GM21447 (cell line): Measurements from ENCODE around the gene RELL1.

Experiments
- ATAC-seq: cut with Tn5 transposase; IDR thresholded peaks from one replicate; pipeline ENCODE4 v1.9.1; 2021; ENCODE audit not compliant: unreplicated experiment

RELL1 gene

GRCh38 chr4:37641886-37642849 lies 44.0 kb downstream of the RELL1 start:
- no peak for ATAC-seq

- ATAC-seq, result no peak
Measured at GRCh38 chr4:37641352-37641751, 44.8 kb downstream of the RELL1 start.

- no peak for ATAC-seq
Measured at GRCh38 chr4:37639551-37640285, 46.5 kb downstream of the RELL1 start.

- ATAC-seq, result no peak
Measured at GRCh38 chr4:37635155-37635554, 51.0 kb downstream of the RELL1 start.

GRCh38 chr4:37634180-37634579 lies 52.0 kb downstream of the RELL1 start:
- ATAC-seq, result no peak

GRCh38 chr4:37632836-37633235 lies 53.3 kb downstream of the RELL1 start:
- ATAC-seq, result no peak

DNA sequence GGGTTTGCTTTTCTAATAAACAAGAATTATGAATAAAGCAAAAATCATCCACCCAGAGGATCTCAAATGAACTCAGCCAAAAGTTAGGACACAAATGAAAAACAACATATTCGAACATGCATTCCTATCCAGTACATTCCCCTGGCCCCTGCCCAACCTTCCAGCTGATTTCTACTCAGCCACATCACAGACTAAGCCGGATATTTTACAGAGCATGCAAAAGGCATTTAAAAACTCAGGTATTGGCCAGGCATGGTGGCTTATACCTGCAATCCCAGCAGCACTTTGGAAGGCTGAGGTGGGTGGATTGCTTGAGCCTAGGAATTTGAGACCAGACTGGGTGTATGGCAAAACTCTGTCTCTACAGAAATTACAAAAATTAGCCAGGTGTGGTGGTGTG lies 54.6 kb downstream of the RELL1 start:
- no peak for ATAC-seq

GRCh38 chr4:37629713-37630112 lies 56.5 kb downstream of the RELL1 start:
- no peak for ATAC-seq

DNA sequence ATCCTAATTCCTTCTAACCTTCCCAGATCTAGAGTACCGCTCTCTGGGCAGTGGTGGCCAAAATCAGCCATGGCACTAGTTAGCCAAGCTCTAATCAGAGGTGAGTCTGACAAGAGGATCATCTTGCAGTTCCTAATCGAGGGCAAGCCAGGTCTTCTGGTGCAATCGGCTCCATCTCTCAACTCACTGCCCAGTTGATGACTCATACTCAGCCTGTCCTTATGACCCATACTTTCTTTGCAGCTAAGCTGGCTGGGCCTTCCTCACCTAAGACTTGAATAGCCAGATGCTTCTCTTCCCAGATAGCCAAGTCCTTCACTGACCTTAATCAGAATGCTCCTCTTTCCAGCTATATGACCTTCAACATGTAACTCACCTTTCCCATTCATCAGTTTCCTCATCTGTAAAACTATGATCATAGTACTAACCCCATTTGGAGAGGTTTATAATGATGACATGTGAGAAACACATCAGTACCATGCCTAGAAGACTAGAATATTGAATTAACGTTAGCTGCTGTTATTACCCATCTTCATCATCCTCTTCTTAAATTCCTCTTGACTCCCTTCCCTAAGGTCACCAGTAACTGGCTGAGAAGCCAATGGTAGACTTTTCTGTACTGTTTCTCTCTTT lies 57.1 kb downstream of the RELL1 start:
- ATAC-seq, result no peak

DNA sequence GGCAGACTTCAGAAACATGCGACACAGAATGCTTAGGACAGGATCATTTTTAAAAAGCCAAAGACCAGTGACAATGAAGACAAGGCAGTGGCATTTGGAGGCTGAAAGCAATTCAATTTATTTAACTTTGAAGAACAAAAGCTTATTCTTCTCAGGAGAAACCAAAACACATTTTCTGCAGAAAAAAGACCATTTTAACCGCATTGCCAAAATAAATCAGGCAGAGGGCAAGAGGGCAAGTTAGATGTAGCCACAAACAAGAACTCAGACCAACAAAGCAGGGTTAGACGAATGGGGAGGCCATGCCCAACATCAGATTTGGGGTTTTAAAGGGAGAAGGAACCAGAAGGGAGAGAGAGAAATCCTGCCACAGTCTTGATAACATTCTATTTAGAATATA lies 58.9 kb downstream of the RELL1 start:
- ATAC-seq, result no peak

- ATAC-seq, result no peak
Measured at GRCh38 chr4:37625499-37625898, 60.7 kb downstream of the RELL1 start.

DNA sequence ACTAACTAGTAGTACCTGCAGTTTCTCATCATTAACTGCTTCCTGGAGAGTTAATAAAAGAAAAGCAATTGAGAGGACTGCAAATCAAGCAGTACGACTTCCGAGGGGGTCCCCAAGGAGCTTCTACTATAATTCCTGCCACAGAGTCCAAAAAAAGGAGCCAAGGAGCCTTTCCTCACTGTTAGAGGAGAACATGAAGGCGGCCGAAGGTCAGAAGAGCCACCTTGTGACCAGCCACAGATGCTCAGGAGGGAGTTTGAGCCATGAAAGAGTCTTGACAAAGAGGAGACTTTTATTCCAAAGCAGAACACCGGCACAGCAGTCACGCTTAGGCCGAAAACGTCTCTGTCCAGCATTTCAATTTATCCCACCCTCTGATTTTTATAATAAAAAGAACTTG lies 62.2 kb downstream of the RELL1 start:
- ATAC-seq, result no peak

DNA sequence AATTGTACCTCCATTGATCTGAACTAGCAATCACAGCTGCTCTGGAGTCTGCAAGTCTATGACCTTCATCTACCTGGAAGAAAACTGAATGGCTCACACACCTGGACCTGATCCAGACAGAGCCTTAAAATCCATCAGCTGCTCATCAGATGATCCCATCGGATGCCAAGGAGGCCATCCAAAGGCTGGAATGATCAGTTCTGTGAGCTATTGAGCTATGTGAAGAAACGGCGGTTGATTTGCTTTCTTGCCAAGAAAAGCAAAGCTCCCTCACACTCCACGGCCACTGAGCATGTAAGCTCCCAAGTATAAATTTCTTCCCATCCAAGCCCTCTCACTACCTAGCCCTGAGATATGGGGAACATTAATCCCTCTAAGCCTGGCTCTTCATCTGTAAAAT lies 63.1 kb downstream of the RELL1 start:
- ATAC-seq, result no peak

GRCh38 chr4:37620176-37620575 lies 66.0 kb downstream of the RELL1 start:
- ATAC-seq, result no peak

- ATAC-seq, result no peak
Measured at GRCh38 chr4:37615720-37616063, 70.5 kb downstream of the RELL1 start.

GRCh38 chr4:37615059-37615719 lies 71.0 kb downstream of the RELL1 start:
- no peak for ATAC-seq

GRCh38 chr4:37612811-37613210 lies 73.4 kb downstream of the RELL1 start:
- ATAC-seq, result no peak

DNA sequence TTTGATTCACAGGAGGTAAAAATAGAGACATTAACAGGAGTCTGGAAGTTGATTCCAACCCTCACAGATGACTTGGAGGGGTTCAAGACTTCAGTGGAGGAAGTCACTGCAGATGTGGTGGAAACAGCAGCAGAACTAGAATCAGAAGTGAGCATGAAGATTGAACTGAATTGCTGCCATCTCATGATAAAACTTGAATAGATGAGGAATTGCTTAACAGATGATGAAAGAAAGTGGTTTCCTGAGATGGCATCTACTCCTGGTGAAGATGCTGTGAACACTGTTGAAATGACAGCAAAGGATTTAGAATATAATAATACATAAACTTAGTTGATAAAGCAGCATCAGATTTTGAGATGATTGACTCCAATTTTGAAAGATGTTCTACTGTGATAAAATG lies 76.5 kb downstream of the RELL1 start:
- ATAC-seq, result no peak

DNA sequence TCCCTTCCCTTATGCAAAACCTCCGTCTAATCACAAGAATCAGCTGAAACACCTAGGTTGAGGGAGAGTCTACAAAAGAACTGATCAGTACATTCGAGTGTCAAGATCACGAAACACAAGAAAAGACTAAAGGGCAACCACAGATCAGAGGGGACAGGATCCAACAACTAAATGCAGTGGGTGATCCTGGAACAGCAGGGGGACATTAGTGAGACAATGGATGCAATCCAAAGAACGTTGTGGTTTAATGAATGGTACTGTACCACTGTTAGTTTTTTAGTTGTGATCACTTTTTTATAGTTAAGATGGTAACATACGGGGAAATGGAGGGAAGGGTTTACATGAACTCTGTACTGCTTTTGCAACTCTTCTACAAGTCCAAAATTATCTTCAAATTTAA lies 79.2 kb downstream of the RELL1 start:
- no peak for ATAC-seq

DNA sequence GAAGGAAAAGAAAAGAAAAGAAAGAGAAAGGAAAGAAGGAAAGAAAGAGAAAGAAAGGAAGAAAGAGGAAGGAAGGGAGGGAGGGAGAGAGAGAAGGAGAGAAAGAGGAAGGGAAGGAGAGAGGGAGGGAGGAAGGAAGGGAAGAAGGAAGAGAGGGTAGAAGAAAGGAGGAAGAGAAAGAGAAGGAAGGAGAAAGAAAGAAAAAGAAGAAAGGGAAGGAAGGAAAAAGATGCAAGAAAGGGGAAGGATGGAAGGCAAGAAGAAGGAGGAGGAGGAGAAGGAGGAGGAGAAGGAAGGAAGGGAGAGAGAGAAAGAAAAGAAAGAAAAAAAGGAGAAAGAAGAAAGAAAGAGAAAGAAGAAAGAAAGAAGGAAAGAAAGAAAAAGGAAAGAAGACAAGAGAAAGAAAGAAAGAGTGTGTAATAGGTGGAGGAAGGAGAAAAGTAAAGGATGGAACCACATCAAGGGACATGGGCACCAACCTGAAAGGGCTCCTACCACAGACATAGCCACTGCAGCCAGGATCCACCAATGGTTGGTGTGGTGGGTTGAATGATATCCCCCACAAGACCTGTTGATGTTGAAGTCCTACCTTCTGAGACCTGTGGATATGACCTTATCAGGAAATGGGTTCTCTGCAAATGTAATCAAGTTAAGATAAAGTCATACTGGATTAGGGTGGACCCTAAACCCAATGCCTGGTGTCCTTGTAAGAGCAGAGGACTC lies 80.2 kb downstream of the RELL1 start:
- no peak for ATAC-seq

DNA sequence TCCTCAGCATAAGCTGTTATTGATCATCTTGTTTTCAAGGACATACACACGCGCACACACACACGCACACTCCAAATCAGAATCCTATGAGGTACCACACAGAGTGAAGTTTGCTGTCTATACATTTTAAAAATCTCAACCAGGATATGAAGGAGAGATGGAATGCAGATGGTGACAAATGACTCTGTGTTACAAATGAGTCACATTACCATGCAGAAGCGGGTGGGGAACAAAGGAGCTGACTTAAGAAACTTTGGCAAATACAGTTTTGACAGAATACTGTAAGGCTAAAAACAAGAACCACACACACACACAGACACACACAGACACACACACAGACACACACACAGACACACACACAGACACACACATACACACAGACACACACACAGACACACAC lies 81.7 kb downstream of the RELL1 start:
- no peak for ATAC-seq
